HCT116 (cell line): Measurements from ENCODE around the gene COL2A1. TPM values are rescaled to one million over a fixed set of nuclear protein-coding genes. Genes with fewer than 3 reads are reported as not detected.

Experiments used
- ATAC-seq: fragments of 200-7000 bp; cut with Tn5 transposase; 2 replicates; pipeline ENCODE4 v1.9.1; 2020; ENCODE audit warnings: mild to moderate bottlenecking, moderate library complexity
- BruUV-seq: library from RNA; stranded (reverse); fragments of 400-500 nt; replicated peaks from 2 replicates; lab custom pipeline; 2021; lab: Mats Ljungman, UMichigan
- CTCF ChIA-PET: fragments of 300-600 bp; sonication (Branson Sonifier 250); formaldehyde crosslinking; loops from one replicate; lab custom pipeline; 2021; ENCODE audit warnings: antibody characterized with exemption; lab: Charles Lee
- POLR2A ChIA-PET: fragments of 300-600, 350-600 bp; sonication (Branson Sonifier 250); formaldehyde crosslinking; loops from one replicate; lab custom pipeline; 2021; ENCODE audit warnings: antibody characterized with exemption; lab: Charles Lee
- RAD21 ChIA-PET, 2 experiments: fragments of 300-600 bp; sonication (Branson Sonifier 250); formaldehyde crosslinking; loops; one replicate each; lab custom pipeline; 2023; ENCODE audit warnings: low total read pairs in 2 of 2; ENCODE audit not compliant: uncharacterized antibody in 2 of 2, unreplicated experiment in 2 of 2, low non-redundant PET in 1 of 2; lab: Charles Lee
- DNase-seq: peaks from one replicate; pipeline ENCODE4 v3.0.0-alpha.2; 2010; ENCODE audit warnings: low read depth, low spot score
- H2AFZ ChIP-seq: fragments of 200-600 bp; shearing (Covaris generic), sonication (generic); 2 replicates; pipeline ENCODE4 v1.6.1; 2017; ENCODE audit warnings: low read depth, mixed run types, mixed read lengths, antibody characterized with exemption, low read length; ENCODE audit not compliant: poor library complexity, severe bottlenecking
- H3K27ac ChIP-seq: 2 replicates; pipeline ENCODE4 v1.5.1; 2012; ENCODE audit warnings: low read depth, low read length
- H3K27me3 ChIP-seq: fragments of 200-600 bp; sonication (generic); 2 replicates; pipeline ENCODE4 v1.6.1; 2016; ENCODE audit warnings: mixed run types, low read length, mixed read lengths; ENCODE audit not compliant: insufficient read depth
- H3K36me3 ChIP-seq, 2 experiments: fragments of 200-500 bp in 1 of 2; fragments of 200-600 bp in 1 of 2; sonication (Bioruptor generic) in 1 of 2; sonication (generic) in 1 of 2; 2 replicates each; pipeline versions ENCODE4 v1.5.1 to v1.6.1; 2014 to 2016; ENCODE audit warnings: low read length in 2 of 2, inconsistent platforms in 1 of 2, mixed read lengths in 1 of 2, mixed run types in 1 of 2; ENCODE audit not compliant: insufficient read depth in 2 of 2, control insufficient read depth in 1 of 2
- H3K4me1 ChIP-seq, 2 experiments: fragments of 200-600 bp in 1 of 2; sonication (generic) in 1 of 2; 2 replicates each; pipeline versions ENCODE4 v1.5.1 to v1.6.1; 2012 to 2017; ENCODE audit warnings: low read length in 2 of 2, inconsistent platforms in 1 of 2, mild to moderate bottlenecking in 1 of 2, mixed read lengths in 1 of 2, mixed run types in 1 of 2, moderate library complexity in 1 of 2; ENCODE audit not compliant: insufficient read depth in 2 of 2, control insufficient read depth in 1 of 2
- H3K4me2 ChIP-seq: fragments of 200-600 bp; sonication (generic); 2 replicates; pipeline ENCODE4 v1.6.1; 2017; ENCODE audit warnings: mixed run types, low read length, mixed read lengths
- H3K4me3 ChIP-seq, 2 experiments: fragments of 200-600 bp in 1 of 2; sonication (generic) in 1 of 2; replicated peaks in 1 of 2; 2 replicates each; pipeline ENCODE4 v1.5.1; 2011 to 2016; ENCODE audit warnings: low read length in 2 of 2, control low read depth in 1 of 2, low read depth in 1 of 2, mild to moderate bottlenecking in 1 of 2, mixed read lengths in 1 of 2, mixed run types in 1 of 2
- H3K79me2 ChIP-seq: fragments of 200-600 bp; sonication (generic); 2 replicates; pipeline ENCODE4 v1.6.1; 2017; ENCODE audit warnings: mild to moderate bottlenecking, mixed run types, low read length, moderate library complexity, mixed read lengths; ENCODE audit not compliant: insufficient read depth
- H3K9ac ChIP-seq: fragments of 200-600 bp; sonication (generic); 2 replicates; pipeline ENCODE4 v1.6.1; 2016; ENCODE audit warnings: low read length, mixed read lengths
- H3K9me2 ChIP-seq: fragments of 200-600 bp; sonication (generic), shearing (Covaris generic); 2 replicates; pipeline ENCODE4 v1.6.1; 2017; ENCODE audit warnings: mixed run types, mild to moderate bottlenecking, moderate library complexity; ENCODE audit not compliant: insufficient read depth
- H3K9me3 ChIP-seq, 2 experiments: fragments of 200-500 bp in 1 of 2; fragments of 200-600 bp in 1 of 2; sonication (Bioruptor generic) in 1 of 2; sonication (generic) in 1 of 2; 2 replicates each; pipeline ENCODE4 v1.6.1; 2014 to 2017; ENCODE audit warnings: low read length in 2 of 2, mixed read lengths in 2 of 2, inconsistent platforms in 1 of 2, low read depth in 1 of 2, mild to moderate bottlenecking in 1 of 2, mixed run types in 1 of 2, moderate library complexity in 1 of 2; ENCODE audit not compliant: control insufficient read depth in 1 of 2, insufficient read depth in 1 of 2
- H4K20me1 ChIP-seq: fragments of 200-600 bp; sonication (generic), shearing (Covaris generic); 2 replicates; pipeline ENCODE4 v1.6.1; 2017; ENCODE audit warnings: mixed run types, mild to moderate bottlenecking, moderate library complexity; ENCODE audit not compliant: insufficient read depth
- CBX3 ChIP-seq: IDR thresholded peaks from 2 replicates; pipeline ENCODE4 v1.6.1; 2012; ENCODE audit warnings: low read depth
- CEBPB ChIP-seq: IDR thresholded peaks from 2 replicates; pipeline ENCODE4 v1.6.1; 2012; ENCODE audit warnings: low read depth
- EGR1 ChIP-seq: IDR thresholded peaks from 2 replicates; pipeline ENCODE4 v1.6.1; 2012; ENCODE audit warnings: low read depth
- EZH2 ChIP-seq: fragments of 200-600 bp; sonication (generic); IDR thresholded peaks from 2 replicates; pipeline ENCODE4 v1.6.1; 2017; ENCODE audit warnings: antibody characterized with exemption, mixed run types
- EZH2phosphoT487 ChIP-seq: fragments of 200-600 bp; IDR thresholded peaks from 2 replicates; pipeline ENCODE4 v1.6.1; 2018; ENCODE audit warnings: antibody characterized with exemption, borderline replicate concordance
- FOSL1 ChIP-seq: IDR thresholded peaks from 2 replicates; pipeline ENCODE4 v1.6.1; 2012; ENCODE audit warnings: low read depth
- JUND ChIP-seq: IDR thresholded peaks from 2 replicates; pipeline ENCODE4 v1.6.1; 2012
- MAX ChIP-seq: IDR thresholded peaks from 2 replicates; pipeline ENCODE4 v1.6.1; 2012
- POLR2AphosphoS5 ChIP-seq: IDR thresholded peaks from 2 replicates; pipeline ENCODE4 v1.6.1; 2011; ENCODE audit warnings: mild to moderate bottlenecking, low read depth, low read length, moderate library complexity
- SIN3A ChIP-seq: IDR thresholded peaks from 2 replicates; pipeline ENCODE4 v1.6.1; 2012; ENCODE audit warnings: low read depth
- SP1 ChIP-seq: IDR thresholded peaks from 2 replicates; pipeline ENCODE4 v1.6.1; 2012; ENCODE audit warnings: low read depth
- ZBTB33 ChIP-seq: IDR thresholded peaks from 2 replicates; pipeline ENCODE4 v1.6.1; 2011; ENCODE audit warnings: mild to moderate bottlenecking, low read length, moderate library complexity; ENCODE audit not compliant: insufficient replicate concordance; ENCODE audit errors: extremely low read depth
- intact Hi-C: fragments of 100-400 bp; cut with micrococcal nuclease; formaldehyde crosslinking; loops from 2 replicates; pipeline ENCODE4 v1.10.0; 2022
- total RNA-seq: library from RNA; stranded (reverse); gene quantifications from one replicate; pipeline ENCODE4 v1.2.1, GENCODE V29; 2021; ENCODE audit not compliant: unreplicated experiment
- TF ChIP-seq, protein P1 (sequence below), 3 experiments: fragments of 200-600 bp in 1 of 3; sonication (generic) in 1 of 3; IDR thresholded peaks in 2 of 3; conservative IDR thresholded peaks in 1 of 3; 2 replicates each; pipeline ENCODE4 v1.5.1; 2012 to 2017; ENCODE audit warnings: low read depth in 2 of 3, low read length in 2 of 3, antibody characterized with exemption in 1 of 3, borderline replicate concordance in 1 of 3, control low read depth in 1 of 3, mild to moderate bottlenecking in 1 of 3, mixed read lengths in 1 of 3, mixed run types in 1 of 3, moderate library complexity in 1 of 3; ENCODE audit not compliant: insufficient read depth in 1 of 3

The COL2A1 gene
- total RNA-seq, 1 experiment from 2014 or later = 0.22 TPM

GRCh38 chr12:48050174-48050573 is 45.9 kb upstream of the COL2A1 start:
- H3K4me3 ChIP-seq = no peak overlapping the region
- DNase-seq = no peak
- H2AFZ ChIP-seq = no peak overlapping the region
- no peaks in the 10 kb centered on the region for H3K27me3 ChIP-seq
- ChIA-PET POLR2A (no interaction called here), RAD21 (no interaction called here), CTCF (no interaction called here)
- H3K9me3 ChIP-seq = no peaks in the 10 kb centered on the region
- no peaks in the 10 kb centered on the region for H4K20me1 ChIP-seq
- no peak overlapping the region for H3K27ac ChIP-seq
- no peak for ATAC-seq
- intact Hi-C loops = no loop called here
- H3K9ac ChIP-seq = no peak overlapping the region
- H3K4me2 ChIP-seq = no peak overlapping the region
- peaks cover 9 to 14% of the 10 kb centered on the region in 2 experiments; a peak in 3 of 4 replicates for H3K36me3 ChIP-seq
- no peaks in the 10 kb centered on the region for H3K79me2 ChIP-seq
- no peaks in the 10 kb centered on the region for H3K9me2 ChIP-seq
- no peaks in the 10 kb centered on the region for H3K4me1 ChIP-seq
- BruUV-seq = no TSS peak
- TF ChIP-seq, protein P1, sequence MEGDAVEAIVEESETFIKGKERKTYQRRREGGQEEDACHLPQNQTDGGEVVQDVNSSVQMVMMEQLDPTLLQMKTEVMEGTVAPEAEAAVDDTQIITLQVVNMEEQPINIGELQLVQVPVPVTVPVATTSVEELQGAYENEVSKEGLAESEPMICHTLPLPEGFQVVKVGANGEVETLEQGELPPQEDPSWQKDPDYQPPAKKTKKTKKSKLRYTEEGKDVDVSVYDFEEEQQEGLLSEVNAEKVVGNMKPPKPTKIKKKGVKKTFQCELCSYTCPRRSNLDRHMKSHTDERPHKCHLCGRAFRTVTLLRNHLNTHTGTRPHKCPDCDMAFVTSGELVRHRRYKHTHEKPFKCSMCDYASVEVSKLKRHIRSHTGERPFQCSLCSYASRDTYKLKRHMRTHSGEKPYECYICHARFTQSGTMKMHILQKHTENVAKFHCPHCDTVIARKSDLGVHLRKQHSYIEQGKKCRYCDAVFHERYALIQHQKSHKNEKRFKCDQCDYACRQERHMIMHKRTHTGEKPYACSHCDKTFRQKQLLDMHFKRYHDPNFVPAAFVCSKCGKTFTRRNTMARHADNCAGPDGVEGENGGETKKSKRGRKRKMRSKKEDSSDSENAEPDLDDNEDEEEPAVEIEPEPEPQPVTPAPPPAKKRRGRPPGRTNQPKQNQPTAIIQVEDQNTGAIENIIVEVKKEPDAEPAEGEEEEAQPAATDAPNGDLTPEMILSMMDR (IDR thresholded peaks at IDR 0.05 in 2 of 3, conservative IDR thresholded peaks at IDR 0.05 in 1 of 3; ENCODE audit: borderline replicate concordance in 1 of 3, insufficient read depth in 1 of 3, low read depth in 2 of 3, low read length in 2 of 3) = no peak
- TF ChIP-seq FOSL1 (no peak), SIN3A (no peak), ZBTB33 (no peak), POLR2AphosphoS5 (no peak), EZH2phosphoT487 (no peak), EZH2 (no peak), EGR1 (no peak), SP1 (no peak), CBX3 (no peak), JUND (no peak), MAX (no peak), CEBPB (no peak)
